AG09309 (cell line): ENCODE measurements around the gene SIDT2.
A peak's percentile ranks its signal among the peaks of the same experiment; 100 is the strongest.

Experiments used
- DNase-seq: peaks from one replicate; pipeline ENCODE4 v3.0.0-alpha.2; 2010; ENCODE audit warnings: low read depth
- H3K4me3 ChIP-seq: 2 replicates; pipeline ENCODE4 v1.5.1; 2011; ENCODE audit warnings: mild to moderate bottlenecking, low read depth, low read length, moderate library complexity; ENCODE audit not compliant: control insufficient read depth
- TF ChIP-seq, protein P1 (sequence below): IDR thresholded peaks from 2 replicates; pipeline ENCODE4 v1.5.1; 2011; ENCODE audit warnings: mild to moderate bottlenecking, low read depth, low read length, inconsistent platforms; ENCODE audit not compliant: insufficient read depth, control insufficient read depth; ENCODE audit errors: missing control alignments

The SIDT2 gene

DNA sequence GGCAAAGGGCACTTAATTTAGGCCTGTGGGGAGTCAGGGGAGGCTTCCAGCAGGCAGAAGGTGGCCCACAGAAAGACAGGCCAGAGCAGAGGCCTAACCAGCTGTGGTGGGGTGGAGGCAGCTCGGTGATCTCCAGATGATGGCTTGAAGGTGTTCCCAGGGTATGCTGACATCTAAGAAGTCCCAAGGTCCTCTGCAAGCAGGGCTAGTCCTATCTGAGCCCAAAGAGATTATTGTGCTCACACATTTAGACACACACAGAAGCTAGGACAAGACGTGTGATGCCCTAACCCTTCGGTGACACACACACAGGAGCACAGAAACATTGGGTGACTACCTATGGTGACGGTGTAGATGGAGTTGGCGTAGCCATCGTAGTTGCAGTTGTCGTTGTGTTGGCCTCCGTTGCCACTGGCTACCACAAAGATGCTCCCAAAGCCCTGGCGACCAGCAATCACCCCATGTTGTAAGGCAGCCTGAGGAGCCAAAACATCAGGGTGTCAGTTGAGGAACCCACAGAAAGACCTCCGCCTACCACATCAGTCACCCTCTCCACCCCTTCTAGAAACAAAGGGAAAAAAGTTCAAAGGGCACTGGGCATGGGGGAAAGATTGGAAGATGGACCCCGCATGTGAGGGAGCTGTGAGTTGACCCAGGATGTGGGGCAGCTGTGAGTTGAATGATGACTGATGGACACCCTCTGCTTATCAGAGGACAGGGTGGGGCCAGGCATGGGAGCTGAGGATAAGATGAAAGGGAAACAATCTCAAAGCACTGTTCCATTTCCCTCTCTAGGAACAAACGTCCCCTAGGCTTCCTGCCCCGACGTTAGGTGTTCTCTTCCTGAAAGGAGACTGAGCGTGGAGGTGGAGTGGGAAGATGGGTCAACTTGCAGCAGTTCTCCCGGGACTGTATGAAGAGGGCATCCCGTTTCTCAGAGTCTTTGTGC, 45.5 kb downstream of the SIDT2 start:
- H3K4me3 ChIP-seq, result no peak overlapping the region
- DNase-seq, result no peak
- TF ChIP-seq, protein P1, sequence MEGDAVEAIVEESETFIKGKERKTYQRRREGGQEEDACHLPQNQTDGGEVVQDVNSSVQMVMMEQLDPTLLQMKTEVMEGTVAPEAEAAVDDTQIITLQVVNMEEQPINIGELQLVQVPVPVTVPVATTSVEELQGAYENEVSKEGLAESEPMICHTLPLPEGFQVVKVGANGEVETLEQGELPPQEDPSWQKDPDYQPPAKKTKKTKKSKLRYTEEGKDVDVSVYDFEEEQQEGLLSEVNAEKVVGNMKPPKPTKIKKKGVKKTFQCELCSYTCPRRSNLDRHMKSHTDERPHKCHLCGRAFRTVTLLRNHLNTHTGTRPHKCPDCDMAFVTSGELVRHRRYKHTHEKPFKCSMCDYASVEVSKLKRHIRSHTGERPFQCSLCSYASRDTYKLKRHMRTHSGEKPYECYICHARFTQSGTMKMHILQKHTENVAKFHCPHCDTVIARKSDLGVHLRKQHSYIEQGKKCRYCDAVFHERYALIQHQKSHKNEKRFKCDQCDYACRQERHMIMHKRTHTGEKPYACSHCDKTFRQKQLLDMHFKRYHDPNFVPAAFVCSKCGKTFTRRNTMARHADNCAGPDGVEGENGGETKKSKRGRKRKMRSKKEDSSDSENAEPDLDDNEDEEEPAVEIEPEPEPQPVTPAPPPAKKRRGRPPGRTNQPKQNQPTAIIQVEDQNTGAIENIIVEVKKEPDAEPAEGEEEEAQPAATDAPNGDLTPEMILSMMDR, result no peak

DNA sequence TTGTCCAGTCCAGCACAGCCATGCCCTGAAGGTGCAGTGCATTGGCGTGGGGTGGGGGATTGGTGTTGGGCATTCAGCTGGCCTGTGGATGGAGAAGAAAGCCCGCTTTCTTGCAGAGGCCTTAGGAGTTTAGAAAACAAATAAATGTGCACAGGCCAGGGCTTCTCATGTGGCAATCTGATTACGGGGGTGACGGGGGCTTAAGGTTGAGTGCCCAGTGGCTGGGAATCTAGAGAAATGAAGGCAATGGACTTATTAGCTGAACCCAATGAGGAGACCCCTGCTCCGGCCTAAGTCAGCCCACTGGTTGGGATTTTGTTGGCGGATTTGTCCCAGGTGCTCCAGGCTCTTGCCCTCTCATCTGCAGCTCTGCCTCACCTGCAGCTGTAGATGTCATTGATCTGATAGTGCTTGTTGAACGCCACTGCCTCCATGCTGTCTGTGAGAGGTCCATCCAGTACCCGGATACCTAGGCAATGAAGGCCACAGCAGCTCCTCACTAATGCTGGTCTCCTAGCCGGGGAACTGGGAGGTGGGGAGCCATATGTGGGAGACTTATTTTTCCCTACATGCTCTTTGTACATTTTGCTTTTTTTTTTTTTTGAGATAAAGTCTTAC, 47.1 kb downstream of the SIDT2 start:
- TF ChIP-seq, protein P1, result no peak
- no peak for DNase-seq
- H3K4me3 ChIP-seq, result no peak overlapping the region

DNA sequence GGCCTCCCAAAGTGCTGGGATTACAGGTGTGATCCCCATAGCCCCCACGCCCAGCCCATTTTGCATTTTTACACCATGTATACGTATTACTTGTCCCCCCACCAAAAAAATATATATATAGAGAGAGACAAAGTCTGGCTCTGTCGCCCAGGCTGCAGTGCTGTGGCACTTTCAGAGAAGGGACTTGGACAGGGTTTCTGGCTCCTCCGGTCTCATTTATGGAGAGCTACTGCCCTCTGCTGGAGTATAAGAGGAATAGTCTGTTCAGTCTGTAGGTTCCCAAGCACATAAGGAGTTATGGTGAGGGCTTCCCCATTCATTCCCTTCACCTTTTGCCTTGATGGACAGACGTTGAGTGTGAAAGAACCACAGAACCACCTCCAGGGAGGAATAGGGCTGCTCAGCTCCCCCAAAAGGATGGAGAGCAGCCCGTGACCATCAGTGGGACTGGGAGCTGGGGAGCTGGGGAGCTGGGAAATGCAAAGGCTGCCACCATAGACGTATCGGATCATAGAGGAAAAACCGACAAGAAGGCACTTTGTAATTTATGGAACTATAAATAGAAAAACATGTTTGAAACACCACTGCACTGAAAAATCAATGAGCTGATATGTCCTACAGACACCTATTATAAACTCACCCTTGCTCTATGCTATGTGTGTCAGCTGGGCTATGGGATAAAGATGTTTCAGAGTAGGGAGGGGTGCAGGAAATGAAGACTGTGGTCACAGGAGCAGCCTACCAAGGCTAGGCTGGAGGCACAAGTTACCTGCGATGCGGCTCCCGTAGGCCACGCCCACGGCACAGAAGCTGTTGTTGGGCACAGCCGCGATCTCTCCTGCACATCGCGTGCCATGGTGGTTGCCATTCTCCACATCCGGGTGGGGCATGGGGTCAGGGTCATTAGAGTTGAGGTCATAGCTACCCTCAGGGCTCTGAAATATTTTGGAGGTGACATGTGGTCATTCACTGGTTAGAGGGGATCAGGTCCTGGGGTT, 48.1 kb downstream of the SIDT2 start:
- TF ChIP-seq, protein P1, result peak; percentile 78
- no peak overlapping the region for H3K4me3 ChIP-seq
- peak; percentile 46 for DNase-seq

DNA sequence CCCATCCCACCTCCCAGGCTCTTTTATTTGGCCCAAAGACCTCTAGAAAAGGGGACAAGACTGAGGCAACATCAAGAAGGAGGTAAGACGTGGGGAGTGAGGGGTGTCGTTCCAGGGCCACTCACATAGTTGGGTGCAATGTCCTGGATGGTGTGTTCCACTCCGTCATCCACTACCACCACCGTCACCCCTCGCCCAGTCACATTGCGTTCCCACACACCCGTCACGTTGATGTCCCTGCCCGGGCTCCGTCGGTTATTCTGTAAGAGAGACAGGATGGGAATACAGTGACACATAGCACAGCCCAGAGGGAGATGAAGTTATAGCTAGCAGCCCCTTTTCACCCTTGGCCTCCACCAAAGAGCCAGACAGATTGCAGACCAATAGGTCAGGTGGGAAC, 49.5 kb downstream of the SIDT2 start:
- H3K4me3 ChIP-seq, result no peak overlapping the region
- TF ChIP-seq, protein P1, result no peak
- DNase-seq, result no peak

DNA sequence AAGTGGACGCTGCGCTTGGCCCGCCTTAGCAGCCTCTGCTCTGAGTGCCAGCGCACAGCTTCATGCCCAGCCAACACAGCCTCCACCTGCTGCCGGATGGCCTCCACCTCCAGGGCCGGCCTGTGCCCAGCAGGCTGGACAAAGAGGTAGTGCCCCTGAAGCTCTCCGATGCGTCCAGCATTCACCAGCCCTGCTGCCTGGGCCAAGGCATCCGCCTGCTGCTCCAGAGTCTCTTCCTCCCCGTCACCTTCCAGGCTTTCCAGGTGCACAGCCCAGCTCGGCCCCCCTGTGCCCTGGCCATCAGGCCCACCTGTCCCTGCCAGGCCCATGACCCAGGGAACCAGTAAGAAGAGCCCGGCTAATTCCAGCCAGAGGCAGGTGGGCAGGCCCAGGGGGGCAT, 50.9 kb downstream of the SIDT2 start:
- TF ChIP-seq, protein P1, result no peak
- no peak for DNase-seq

DNA sequence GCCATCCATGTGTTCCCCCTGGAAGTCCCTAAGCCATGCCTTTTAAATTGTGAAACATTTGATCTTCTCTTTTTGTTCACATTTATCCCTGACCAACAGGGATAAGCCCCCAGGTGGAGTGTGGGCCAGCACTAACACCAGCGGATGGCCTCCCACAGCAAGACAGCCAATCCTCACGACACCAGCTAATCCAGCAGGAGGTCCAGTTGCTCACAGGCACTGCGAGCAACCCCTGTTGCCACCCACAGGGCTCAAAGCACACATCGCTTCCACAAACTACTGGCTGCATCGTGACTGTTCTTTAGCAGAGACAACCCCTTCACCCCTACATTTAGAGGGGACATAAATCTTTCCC, 51.4 kb downstream of the SIDT2 start:
- TF ChIP-seq, protein P1, result no peak
- H3K4me3 ChIP-seq, result no peak overlapping the region
- DNase-seq, result no peak

More for the DNA sequence above, 50.9 kb downstream of the SIDT2 start:
- H3K4me3 ChIP-seq, result no peak overlapping the region
